EH (cell line): ENCODE results near the gene ZNF837.
A peak's percentile ranks its signal among the peaks of the same experiment; 100 is the strongest.
"Not testable (repeated sequence)": the region's sequence is repeated elsewhere in the genome, so short reads cannot be mapped to it uniquely, and the experiment has no call there.

ENCODE experiments used
- DNase-seq: peaks from one replicate; pipeline ENCODE4 v3.0.0-alpha.2; 2015; ENCODE audit warnings: low read depth

Gene ZNF837

GRCh38 chr19:58380662-58381459, at the start of gene ZNF837:
ZNF837 (minus strand) TSS chr19:58381030; CDS start chr19:58369332, 11,698 bp downstream.
- peak; percentile 100 for DNase-seq

- no peak for DNase-seq
These were observed 48.9 kb upstream of the ZNF837 start for GRCh38 chr19:58429745-58430144.

- DNase-seq: no peak
These were observed 47.8 kb upstream of the ZNF837 start for GRCh38 chr19:58428617-58429016.

GRCh38 chr19:58417071-58417470, 36.2 kb upstream of the ZNF837 start:
- DNase-seq: no peak

GRCh38 chr19:58416604-58417003, 35.8 kb upstream of the ZNF837 start:
- no peak for DNase-seq

- peak; percentile 47 for DNase-seq
These were observed 28.4 kb upstream of the ZNF837 start for GRCh38 chr19:58409010-58409790.

- DNase-seq: peak; percentile 94
These were observed 27.6 kb upstream of the ZNF837 start, which contains the start of gene ZNF584 for GRCh38 chr19:58408152-58409009. ZNF584 (plus strand) TSS chr19:58408649; CDS start chr19:58409148, 499 bp downstream.

- DNase-seq: no peak
These were observed 26.9 kb upstream of the ZNF837 start for GRCh38 chr19:58407658-58408151.

GRCh38 chr19:58406818-58407657, 26.2 kb upstream of the ZNF837 start:
- peak; percentile 19 for DNase-seq

- not testable (repeated sequence) for DNase-seq
These were observed 23.2 kb upstream of the ZNF837 start for GRCh38 chr19:58403920-58404478.

GRCh38 chr19:58401840-58402421, 21.1 kb upstream of the ZNF837 start:
- no peak for DNase-seq

- peak; percentile 99 for DNase-seq
These were observed 20.3 kb upstream of the ZNF837 start for GRCh38 chr19:58400916-58401839.

- DNase-seq: no peak
These were observed 19.6 kb upstream of the ZNF837 start for GRCh38 chr19:58400316-58400915.

- DNase-seq: no peak
These were observed 19.1 kb upstream of the ZNF837 start for GRCh38 chr19:58399903-58400302.

- DNase-seq: no peak
These were observed 17.7 kb upstream of the ZNF837 start for GRCh38 chr19:58398545-58398944.

GRCh38 chr19:58398087-58398486, 17.3 kb upstream of the ZNF837 start:
- no peak for DNase-seq

GRCh38 chr19:58397533-58398037, 16.8 kb upstream of the ZNF837 start:
- DNase-seq: no peak
